LNCAP (cell line): ENCODE measurements around the gene REXO4.
A peak's percentile ranks its signal among the peaks of the same experiment; 100 is the strongest.

Experiments used
- CTCF ChIP-seq: fragments of 450-650 bp; IDR thresholded peaks from 2 replicates; pipeline ENCODE4 v1.5.1; 2017; ENCODE audit warnings: mild to moderate bottlenecking

The REXO4 gene

GRCh38 chr9:133397895-133398294, 19.9 kb downstream of the REXO4 start:
- no peak for TF ChIP-seq CTCF

DNA sequence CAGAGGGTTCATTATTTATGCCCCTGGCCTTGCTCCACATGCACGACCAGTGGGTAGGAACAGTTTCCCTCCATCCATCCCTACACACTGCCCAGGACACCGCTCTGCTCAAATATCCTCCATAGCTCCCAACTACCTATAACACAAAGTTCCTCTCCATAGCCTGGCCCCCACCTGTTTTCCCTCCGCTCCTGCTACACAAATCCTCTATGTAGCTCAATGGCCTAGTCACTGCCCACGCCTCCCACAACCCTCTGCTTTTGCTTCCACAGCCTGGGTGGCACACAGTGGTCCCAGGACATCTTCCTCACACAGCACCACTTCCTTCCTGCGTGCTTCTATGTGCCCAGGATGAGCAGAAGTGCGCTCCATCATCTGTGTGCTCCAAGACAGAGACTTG, 20.4 kb downstream of the REXO4 start:
- TF ChIP-seq CTCF: no peak

DNA sequence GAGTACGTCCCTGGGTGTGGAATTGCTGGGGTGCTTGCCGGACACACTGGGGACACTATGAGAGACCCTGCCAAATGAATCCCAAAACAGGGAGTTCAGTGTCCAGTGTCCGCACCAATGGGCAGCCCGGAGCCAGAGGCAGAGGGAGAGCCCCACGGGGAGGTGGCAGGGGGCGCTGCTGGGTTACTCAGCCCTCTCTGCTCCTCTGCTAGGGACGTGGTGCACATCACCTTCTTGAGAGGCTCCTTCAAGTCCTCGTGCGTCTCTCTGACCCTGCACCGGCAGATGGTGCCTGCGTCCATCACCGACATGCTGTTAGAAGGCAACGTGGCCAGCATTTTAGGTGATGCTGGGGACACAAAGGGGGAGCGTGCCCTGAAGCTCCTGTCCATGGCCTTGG, 20.9 kb downstream of the REXO4 start:
- peak; percentile 28; the same call in 1 of the 2 replicates for TF ChIP-seq CTCF

- no peak for TF ChIP-seq CTCF
Measured at GRCh38 chr9:133394687-133395271, 23.0 kb downstream of the REXO4 start.

DNA sequence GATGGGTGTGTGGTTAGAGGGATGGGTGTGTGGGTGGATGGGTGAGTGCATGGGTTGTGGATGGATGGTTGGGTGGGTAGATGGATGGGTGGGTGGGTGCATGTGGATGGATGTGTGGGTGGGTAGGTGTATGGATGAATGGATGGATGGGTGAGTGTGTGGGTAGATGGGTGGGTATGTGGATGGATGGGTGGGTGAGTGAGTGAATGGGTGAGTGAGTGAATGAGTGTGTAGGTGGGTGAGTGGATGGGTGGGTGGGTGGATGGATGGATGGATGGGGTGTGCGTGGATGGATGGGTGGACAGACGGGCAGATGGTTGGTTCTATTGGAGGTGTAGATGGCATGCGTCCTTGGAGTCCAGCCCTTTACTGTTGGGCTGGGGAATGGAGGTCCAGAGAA, 24.4 kb downstream of the REXO4 start:
- TF ChIP-seq CTCF: no peak

GRCh38 chr9:133390713-133391112, 27.1 kb downstream of the REXO4 start:
- no peak for TF ChIP-seq CTCF

GRCh38 chr9:133389562-133389961, 28.2 kb downstream of the REXO4 start:
- TF ChIP-seq CTCF: no peak

DNA sequence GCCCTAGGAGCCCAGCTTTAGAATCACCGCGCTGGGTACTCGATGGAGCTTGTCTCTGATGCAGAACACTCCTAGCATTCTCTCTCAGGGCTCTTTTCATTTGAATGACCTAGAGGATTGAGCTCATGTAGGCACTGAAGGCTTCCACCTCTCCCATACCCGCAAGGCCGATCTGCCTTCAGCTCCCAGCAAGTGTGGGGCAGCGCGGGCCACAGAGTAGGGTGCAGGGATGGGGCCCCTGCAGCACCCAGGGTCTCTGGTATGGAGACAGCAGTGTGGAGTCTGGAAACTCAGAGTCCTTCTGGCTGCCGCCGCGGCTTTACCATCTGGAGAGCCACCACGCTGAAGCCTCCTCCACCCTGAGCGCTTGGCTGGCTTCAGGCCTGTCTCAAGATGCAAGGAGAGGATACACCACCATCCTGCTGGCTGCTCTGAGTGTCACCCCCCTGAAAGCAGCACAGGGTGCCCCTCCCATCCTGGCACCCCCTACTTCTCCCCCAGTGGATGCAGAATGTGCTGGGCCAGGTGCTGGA, 28.7 kb downstream of the REXO4 start:
- no peak for TF ChIP-seq CTCF
